Stimulated activated naive CD8-positive, alpha-beta T cell treated with anti-CD3 and anti-CD28 coated beads, Interleukin-15, Interleukin-2, amounts not matched to agents 100 U/mL and 50 U/mL, for 24 hours (primary cell): ENCODE measurements around the gene CNGA4.

Experiments used
- ATAC-seq: fragments of 150-1000 bp; cut with Tn5 transposase; one replicate; pipeline ENCODE4 v1.10.0; 2021
- DNase-seq: peaks from one replicate; pipeline ENCODE4 v3.0.0; 2021

The CNGA4 gene, protein sequence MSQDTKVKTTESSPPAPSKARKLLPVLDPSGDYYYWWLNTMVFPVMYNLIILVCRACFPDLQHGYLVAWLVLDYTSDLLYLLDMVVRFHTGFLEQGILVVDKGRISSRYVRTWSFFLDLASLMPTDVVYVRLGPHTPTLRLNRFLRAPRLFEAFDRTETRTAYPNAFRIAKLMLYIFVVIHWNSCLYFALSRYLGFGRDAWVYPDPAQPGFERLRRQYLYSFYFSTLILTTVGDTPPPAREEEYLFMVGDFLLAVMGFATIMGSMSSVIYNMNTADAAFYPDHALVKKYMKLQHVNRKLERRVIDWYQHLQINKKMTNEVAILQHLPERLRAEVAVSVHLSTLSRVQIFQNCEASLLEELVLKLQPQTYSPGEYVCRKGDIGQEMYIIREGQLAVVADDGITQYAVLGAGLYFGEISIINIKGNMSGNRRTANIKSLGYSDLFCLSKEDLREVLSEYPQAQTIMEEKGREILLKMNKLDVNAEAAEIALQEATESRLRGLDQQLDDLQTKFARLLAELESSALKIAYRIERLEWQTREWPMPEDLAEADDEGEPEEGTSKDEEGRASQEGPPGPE

DNA sequence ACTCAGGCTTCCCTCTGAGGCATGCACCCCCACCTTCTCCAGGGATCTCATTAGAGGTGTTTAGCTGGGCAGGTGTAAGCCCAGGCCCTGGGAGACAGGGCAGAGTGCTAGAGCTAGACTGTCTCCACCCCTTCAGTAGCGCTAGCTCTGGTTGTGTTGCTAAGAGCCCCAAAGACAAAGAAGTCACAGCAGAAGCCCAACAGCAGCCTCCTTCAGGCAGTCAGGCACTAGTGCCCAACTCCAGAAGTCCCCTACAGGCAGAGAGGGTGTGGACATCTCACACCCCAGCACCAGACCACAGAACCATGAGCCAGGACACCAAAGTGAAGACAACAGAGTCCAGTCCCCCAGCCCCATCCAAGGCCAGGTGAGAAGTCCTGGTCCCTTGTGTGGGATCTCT, at the start of gene CNGA4:
Gene CNGA4 (plus strand): TSS at position 188 of the 400 bp plus-strand sequence. CDS start 118 bp downstream, at position 306.
- ATAC-seq (no peak), DNase-seq (no peak)

- DNase-seq: no peak
These were observed 47.1 kb upstream of the CNGA4 start for GRCh38 chr11:6191742-6192141.

DNA sequence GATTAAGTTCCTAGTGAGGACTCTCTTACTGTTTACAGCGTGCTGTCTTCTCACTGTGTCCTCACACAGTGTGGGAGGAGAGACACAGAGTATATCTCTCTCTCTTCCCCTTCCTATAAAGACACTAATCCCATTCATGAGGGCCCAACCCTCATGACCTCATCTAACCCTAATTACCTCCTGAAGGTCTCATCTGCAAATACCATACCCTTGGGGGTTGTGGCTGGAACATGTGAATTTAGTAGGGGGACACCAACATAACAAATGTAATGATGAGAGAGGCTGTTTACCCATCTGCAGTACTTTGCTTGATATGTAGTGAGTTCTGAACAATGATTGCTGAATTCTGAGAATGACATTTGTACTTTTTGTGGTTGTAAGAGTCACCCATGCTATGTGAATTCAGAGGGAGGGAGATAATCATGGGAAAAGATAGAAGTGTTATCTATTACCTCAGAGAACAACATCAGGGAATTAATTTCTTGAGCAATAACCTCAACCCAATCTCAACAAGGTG, 44.8 kb upstream of the CNGA4 start:
- DNase-seq: no peak
- peak; percentile 68 for ATAC-seq

More at GRCh38 chr11:6191742-6192141, 47.1 kb upstream of the CNGA4 start:
- no peak for ATAC-seq

DNA sequence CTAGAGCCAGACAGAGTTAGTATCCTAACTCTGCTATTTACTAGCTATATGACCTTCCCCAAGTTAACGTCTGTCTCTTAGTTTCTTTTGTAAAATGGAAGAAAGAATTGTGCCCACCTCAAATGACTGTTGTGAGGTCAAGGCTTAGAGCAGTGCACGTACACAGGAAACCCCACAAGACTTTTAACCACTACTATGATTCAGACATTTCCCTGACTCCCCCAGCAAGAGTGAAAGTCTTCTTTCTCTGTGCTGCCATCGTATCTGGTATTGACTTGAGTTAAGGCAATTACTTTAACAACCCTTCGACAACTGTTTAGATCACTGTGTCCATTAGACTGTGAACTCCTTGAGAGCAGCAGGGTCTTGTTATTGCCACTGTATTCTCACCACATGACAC, 42.5 kb upstream of the CNGA4 start:
- DNase-seq (no peak), ATAC-seq (peak; percentile 79)

DNA sequence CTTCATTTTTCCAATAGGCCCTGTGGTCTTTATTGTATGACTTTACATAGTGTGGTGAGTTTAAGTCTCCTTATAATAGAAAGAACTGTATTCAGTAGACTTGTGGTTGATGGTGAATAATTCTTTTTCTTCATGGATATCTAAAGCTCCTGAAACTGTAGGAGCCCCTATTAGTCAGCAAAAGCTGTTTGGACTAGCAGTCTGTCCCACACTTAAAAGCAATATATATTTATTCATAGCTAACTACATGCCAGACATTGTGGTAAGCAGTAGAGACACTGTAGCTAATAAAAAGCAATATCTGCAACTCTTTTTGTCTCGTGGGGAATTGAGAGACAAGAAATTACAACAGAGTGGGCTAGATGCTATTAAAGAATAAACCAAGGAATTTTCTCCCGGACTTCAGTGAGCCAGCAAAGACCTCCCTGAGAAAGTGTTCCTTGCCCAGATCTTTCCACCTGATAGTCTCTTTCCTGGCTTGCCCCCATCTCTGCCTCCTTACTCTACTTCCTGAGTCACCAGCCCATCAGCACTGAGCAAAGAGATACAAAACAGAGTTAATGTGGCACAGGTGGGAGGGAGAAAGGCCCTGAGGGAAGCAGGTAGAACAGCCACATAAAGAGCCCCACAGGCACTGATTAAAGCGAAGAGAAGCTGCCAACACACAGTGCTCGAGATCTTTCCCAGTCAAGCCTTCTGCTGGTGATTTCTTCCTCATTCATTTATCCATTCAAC, 41.3 kb upstream of the CNGA4 start:
- ATAC-seq (no peak), DNase-seq (no peak)

DNA sequence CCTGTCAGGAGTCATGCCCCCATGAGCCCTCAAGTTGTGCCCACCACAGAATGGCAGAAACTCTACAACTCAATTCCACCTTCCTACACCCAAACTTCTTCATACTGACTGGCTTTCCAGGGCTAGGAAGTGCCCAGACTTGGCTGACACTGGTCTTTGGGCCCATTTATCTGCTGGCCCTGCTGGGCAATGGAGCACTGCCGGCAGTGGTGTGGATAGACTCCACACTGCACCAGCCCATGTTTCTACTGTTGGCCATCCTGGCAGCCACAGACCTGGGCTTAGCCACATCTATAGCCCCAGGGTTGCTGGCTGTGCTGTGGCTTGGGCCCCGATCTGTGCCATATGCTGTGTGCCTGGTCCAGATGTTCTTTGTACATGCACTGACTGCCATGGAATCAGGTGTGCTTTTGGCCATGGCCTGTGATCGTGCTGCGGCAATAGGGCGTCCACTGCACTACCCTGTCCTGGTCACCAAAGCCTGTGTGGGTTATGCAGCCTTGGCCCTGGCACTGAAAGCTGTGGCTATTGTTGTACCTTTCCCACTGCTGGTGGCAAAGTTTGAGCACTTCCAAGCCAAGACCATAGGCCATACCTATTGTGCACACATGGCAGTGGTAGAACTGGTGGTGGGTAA, 39.6 kb upstream of the CNGA4 start, which contains the start of gene OR52W1:
Gene OR52W1 (plus strand): TSS at position 51 of the 637 bp plus-strand sequence. CDS start 0 bp downstream, at position 51.
- no peak for DNase-seq
- ATAC-seq: no peak

DNA sequence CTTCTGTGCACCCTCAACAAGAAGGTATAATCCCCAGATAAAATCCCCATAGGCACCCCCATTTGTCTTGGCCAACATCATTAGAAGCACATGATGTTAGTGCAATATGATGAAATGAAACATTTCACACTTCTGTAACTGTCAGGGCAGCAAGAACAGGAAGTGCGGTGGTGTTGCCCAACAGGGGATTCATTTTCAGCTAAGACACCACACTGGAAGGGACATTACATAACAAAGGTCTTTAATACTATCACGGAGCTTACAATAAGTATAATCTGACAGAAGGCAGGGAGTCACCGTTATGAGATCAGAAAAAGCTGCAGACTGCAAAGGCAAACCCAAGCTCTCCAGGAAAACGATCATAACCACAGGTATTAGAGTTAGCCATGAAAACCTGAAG, 37.9 kb upstream of the CNGA4 start:
- no peak for ATAC-seq
- DNase-seq: no peak

DNA sequence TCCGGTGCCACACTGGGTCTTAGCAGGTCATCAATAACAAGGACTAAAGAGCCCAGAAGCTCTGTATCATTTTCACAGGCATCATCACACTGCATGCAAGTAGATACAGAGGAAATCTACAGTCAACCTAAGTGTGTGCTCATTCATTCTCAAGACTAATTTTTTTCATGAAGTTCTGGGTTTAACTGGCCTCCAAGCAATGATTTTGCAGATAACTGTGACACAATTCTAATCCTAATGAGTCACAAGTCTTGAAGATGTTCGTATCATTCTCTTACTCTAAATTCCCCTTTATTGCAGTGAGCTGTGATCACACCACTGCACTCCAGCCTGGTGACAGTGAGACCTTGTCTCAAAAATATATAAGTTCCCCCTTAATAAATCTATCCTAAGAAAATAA, 37.4 kb upstream of the CNGA4 start:
- DNase-seq (no peak), ATAC-seq (peak; percentile 61)

DNA sequence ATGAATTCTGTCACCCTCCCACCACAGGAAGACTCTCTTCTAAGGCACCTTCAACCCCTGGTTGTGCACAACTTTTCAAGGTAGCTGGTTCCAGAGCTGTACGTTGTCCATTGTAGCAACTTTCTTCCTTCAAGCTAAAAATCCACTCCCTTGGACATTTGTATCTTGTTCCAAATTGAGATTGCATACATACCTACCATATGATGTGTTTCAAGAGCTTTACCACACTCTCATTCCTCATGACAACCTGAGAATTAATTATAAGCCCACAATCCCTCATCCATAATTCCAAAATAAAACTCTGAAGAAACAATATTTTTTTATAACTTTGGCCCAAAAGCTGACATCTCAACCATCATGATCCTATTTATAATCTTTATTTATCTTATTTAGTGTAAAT, 36.8 kb upstream of the CNGA4 start:
- ATAC-seq (no peak), DNase-seq (no peak)

DNA sequence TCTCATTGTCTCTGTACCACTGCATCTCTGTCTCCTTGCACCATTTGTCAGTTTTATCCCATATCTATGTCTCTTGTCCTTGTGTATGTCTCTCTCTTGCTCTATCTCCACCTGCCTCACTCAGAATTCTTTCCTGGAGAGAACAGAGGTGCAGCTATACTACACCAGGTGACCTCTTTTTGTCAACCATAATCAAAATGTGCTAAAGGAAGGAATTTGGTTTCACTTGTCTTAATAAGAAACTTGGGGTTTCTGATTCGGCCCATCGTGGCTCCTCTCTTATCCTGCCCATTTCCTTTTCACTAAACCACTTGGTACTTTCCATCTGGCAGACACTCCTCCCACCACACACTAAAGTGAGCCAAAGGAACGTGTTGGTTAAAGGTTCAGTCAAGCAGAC, 35.6 kb upstream of the CNGA4 start:
- ATAC-seq (peak; percentile 49), DNase-seq (no peak)

GRCh38 chr11:6204706-6205105, 34.2 kb upstream of the CNGA4 start:
- ATAC-seq (no peak), DNase-seq (no peak)

DNA sequence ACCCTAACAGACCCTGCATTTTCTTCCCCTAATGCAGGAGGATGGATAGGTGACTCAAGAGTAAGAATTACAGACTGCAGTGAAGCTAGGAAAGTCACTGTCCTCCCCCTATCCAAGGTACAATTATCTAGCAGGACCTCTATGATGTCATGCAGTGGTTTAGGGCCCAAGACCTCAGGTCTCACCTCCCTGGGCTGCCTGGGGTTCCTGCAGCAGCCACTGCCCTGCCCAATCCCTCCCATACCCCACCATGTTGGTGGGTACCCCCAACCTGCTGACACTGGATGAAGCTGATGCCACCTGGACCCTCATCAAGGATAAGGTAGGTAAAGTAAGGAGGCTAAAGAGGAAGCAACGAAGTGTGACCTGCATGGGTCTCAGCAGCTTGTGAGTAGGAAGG, 33.5 kb upstream of the CNGA4 start, which contains the start of gene C11orf42:
Gene C11orf42 (plus strand): TSS at position 192 of the 400 bp plus-strand sequence. CDS start 59 bp downstream, at position 251.
- no peak for DNase-seq

GRCh38 chr11:6206456-6207180, 32.3 kb upstream of the CNGA4 start:
- no peak for ATAC-seq
- DNase-seq: no peak

More for the DNA sequence above, 33.5 kb upstream of the CNGA4 start, which contains the start of gene C11orf42:
- ATAC-seq: no peak

- no peak for ATAC-seq
- no peak for DNase-seq
These were observed 29.1 kb upstream of the CNGA4 start for GRCh38 chr11:6209801-6210200.

- ATAC-seq: no peak
- no peak for DNase-seq
These were observed 28.5 kb upstream of the CNGA4 start for GRCh38 chr11:6210274-6210955.

GRCh38 chr11:6214530-6214929, 24.4 kb upstream of the CNGA4 start:
- no peak for DNase-seq
- ATAC-seq: no peak

GRCh38 chr11:6216501-6216900, 22.4 kb upstream of the CNGA4 start:
- ATAC-seq (no peak), DNase-seq (no peak)

GRCh38 chr11:6217722-6218121, 21.2 kb upstream of the CNGA4 start:
- DNase-seq (no peak), ATAC-seq (peak; percentile 43)

- DNase-seq (no peak), ATAC-seq (no peak)
These were observed 19.5 kb upstream of the CNGA4 start for GRCh38 chr11:6219359-6219758.

- DNase-seq: no peak
These were observed 15.0 kb upstream of the CNGA4 start for GRCh38 chr11:6223854-6224253.

DNA sequence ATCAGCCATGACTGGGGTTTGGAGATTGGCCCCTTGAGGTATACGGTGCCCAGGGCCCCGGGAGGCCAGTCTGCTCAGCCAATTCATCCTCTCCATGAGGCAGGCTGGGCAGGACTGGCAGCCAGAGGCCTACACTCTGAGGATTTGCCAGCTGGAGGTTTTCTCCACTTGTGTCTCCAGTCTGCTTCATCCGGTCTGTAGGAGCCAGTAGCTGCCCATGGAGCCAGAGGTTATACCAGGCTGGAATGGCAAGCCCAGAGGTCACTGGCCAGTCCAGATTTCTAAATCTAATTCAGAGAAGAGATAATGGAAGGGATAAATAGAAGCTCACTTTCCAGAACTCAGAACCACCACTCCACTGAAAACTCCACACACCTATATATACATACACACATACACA, 14.5 kb upstream of the CNGA4 start:
- ATAC-seq: no peak

More at GRCh38 chr11:6223854-6224253, 15.0 kb upstream of the CNGA4 start:
- ATAC-seq: no peak

More for the DNA sequence above, 14.5 kb upstream of the CNGA4 start:
- no peak for DNase-seq
